KMS-11 (cell line): ENCODE results near the gene LARP1.

Source experiments
- H2AFZ ChIP-seq: fragments of 200-600 bp; sonication (generic); 2 replicates; pipeline ENCODE4 v1.6.1; 2016; ENCODE audit warnings: antibody characterized with exemption, mixed run types, low read depth
- H3K27ac ChIP-seq: fragments of 200-600 bp; sonication (generic); 2 replicates; pipeline ENCODE4 v1.6.1; 2016; ENCODE audit warnings: mild to moderate bottlenecking, mixed run types
- H3K27me3 ChIP-seq: fragments of 200-600 bp; sonication (generic); 2 replicates; pipeline ENCODE4 v1.6.1; 2017; ENCODE audit warnings: mild to moderate bottlenecking, low read depth, mixed run types, moderate library complexity; ENCODE audit not compliant: insufficient read depth
- H3K36me3 ChIP-seq: fragments of 200-600 bp; sonication (generic); 2 replicates; pipeline ENCODE4 v1.6.1; 2017; ENCODE audit warnings: mild to moderate bottlenecking, mixed run types; ENCODE audit not compliant: insufficient read depth
- H3K4me1 ChIP-seq: fragments of 200-600 bp; sonication (generic); 2 replicates; pipeline ENCODE4 v1.6.1; 2016; ENCODE audit warnings: mild to moderate bottlenecking, low read depth, mixed run types; ENCODE audit not compliant: poor library complexity, severe bottlenecking
- H3K4me2 ChIP-seq: fragments of 200-600 bp; sonication (generic); 2 replicates; pipeline ENCODE4 v1.7.0; 2016; ENCODE audit warnings: mild to moderate bottlenecking, mixed run types
- H3K4me3 ChIP-seq: fragments of 200-600 bp; sonication (generic); IDR thresholded peaks from 2 replicates; pipeline ENCODE4 v1.6.1; 2017; ENCODE audit warnings: low read depth, low read length, mixed read lengths; ENCODE audit not compliant: insufficient read depth
- H3K79me2 ChIP-seq: fragments of 200-600 bp; sonication (generic); 2 replicates; pipeline ENCODE4 v1.6.1; 2016; ENCODE audit warnings: low read depth, mixed run types; ENCODE audit not compliant: insufficient read depth
- H3K9ac ChIP-seq: fragments of 200-600 bp; sonication (generic); 2 replicates; pipeline ENCODE4 v1.6.1; 2016; ENCODE audit warnings: mild to moderate bottlenecking, mixed run types
- H4K20me1 ChIP-seq: fragments of 200-600 bp; sonication (generic); 2 replicates; pipeline ENCODE4 v1.6.1; 2016; ENCODE audit warnings: mild to moderate bottlenecking, mixed run types; ENCODE audit not compliant: insufficient read depth
- CTCF ChIP-seq: fragments of 200-600 bp; sonication (generic); conservative IDR thresholded peaks from 2 replicates; pipeline ENCODE4 v1.6.1; 2017; ENCODE audit warnings: low read depth, mild to moderate bottlenecking, antibody characterized with exemption, low read length, moderate library complexity, mixed read lengths

Gene LARP1

GRCh38 chr5:154753792-154754191 is 1.4 kb upstream of the LARP1 start:
- Histone ChIP-seq H3K27me3 (no peaks in the 10 kb centered on the region), H3K79me2 (peaks cover 38% of the 10 kb centered on the region), H3K9ac (peak overlapping the region; percentile 100), H2AFZ (peak overlapping the region; percentile 58; the same call in 1 of the 2 replicates), H4K20me1 (peaks cover 10% of the 10 kb centered on the region; the same call in 1 of the 2 replicates), H3K4me3 (no peak overlapping the region), H3K27ac (peak overlapping the region; percentile 98), H3K4me1 (peaks cover 24% of the 10 kb centered on the region), H3K4me2 (peak overlapping the region; percentile 91), H3K36me3 (no peaks in the 10 kb centered on the region)
- no peak for TF ChIP-seq CTCF

- Histone ChIP-seq H3K4me1 (peaks cover 33% of the 10 kb centered on the region), H3K79me2 (peaks cover 47% of the 10 kb centered on the region), H4K20me1 (peaks cover 19% of the 10 kb centered on the region; the same call in 1 of the 2 replicates), H3K36me3 (no peaks in the 10 kb centered on the region), H3K4me2 (peak overlapping the region; percentile 91), H3K4me3 (no peak overlapping the region), H2AFZ (peak overlapping the region; percentile 58), H3K27ac (peak overlapping the region; percentile 98), H3K27me3 (no peaks in the 10 kb centered on the region), H3K9ac (peak overlapping the region; percentile 100)
- TF ChIP-seq CTCF = no peak
These were observed 467 bp upstream of the LARP1 start for GRCh38 chr5:154754460-154755360.

- no peaks in the 10 kb centered on the region for H3K36me3 ChIP-seq
- H3K79me2 ChIP-seq = peaks cover 62% of the 10 kb centered on the region
- peaks cover 48% of the 10 kb centered on the region for H3K4me1 ChIP-seq
- H3K4me2 ChIP-seq = peak overlapping the region; percentile 39; the same call in 1 of the 2 replicates
- H3K27me3 ChIP-seq = no peaks in the 10 kb centered on the region
- no peak for TF ChIP-seq CTCF
- H2AFZ ChIP-seq = no peak overlapping the region
- peak overlapping the region; percentile 95 for H3K9ac ChIP-seq
- peak overlapping the region; percentile 86 for H3K27ac ChIP-seq
- H4K20me1 ChIP-seq = peaks cover 34% of the 10 kb centered on the region
- no peak overlapping the region for H3K4me3 ChIP-seq
These were observed 1.1 kb downstream of the LARP1 start for GRCh38 chr5:154756009-154756867.
